GM12878 (cell line): ENCODE data around the gene EPS8.

Source experiments
- EED ChIP-seq: sonication (generic); IDR thresholded peaks from 2 replicates; pipeline ENCODE4 v1.6.1; 2016; ENCODE audit warnings: antibody characterized with exemption, low read depth
- GABPA ChIP-seq: IDR thresholded peaks from 2 replicates; pipeline ENCODE4 v1.6.1; 2014; ENCODE audit warnings: antibody characterized with exemption, low read depth, mild to moderate bottlenecking, inconsistent platforms
- MEF2A ChIP-seq: IDR thresholded peaks from 2 replicates; pipeline ENCODE4 v1.6.1; 2011; ENCODE audit warnings: low read depth, mild to moderate bottlenecking, low read length, moderate library complexity; ENCODE audit not compliant: insufficient read depth
- PAX8 ChIP-seq: fragments of 450-650 bp; IDR thresholded peaks from 2 replicates; pipeline ENCODE4 v1.6.1; 2017; ENCODE audit warnings: mild to moderate bottlenecking, moderate library complexity
- POLR2A ChIP-seq: IDR thresholded peaks from 2 replicates; pipeline ENCODE4 v1.6.1; 2011; ENCODE audit warnings: low read depth, mild to moderate bottlenecking, low read length
- TARDBP ChIP-seq: IDR thresholded peaks from 2 replicates; pipeline ENCODE4 v1.6.1; 2016; ENCODE audit warnings: borderline replicate concordance
- TF ChIP-seq, protein P1 (sequence below), 3 experiments: IDR thresholded peaks in 2 of 3; conservative IDR thresholded peaks in 1 of 3; 2 replicates each; pipeline ENCODE4 v1.5.1; 2011; ENCODE audit warnings: low read depth in 3 of 3, low read length in 3 of 3, mild to moderate bottlenecking in 3 of 3, control low read depth in 2 of 3, moderate library complexity in 2 of 3, inconsistent platforms in 1 of 3, mixed read lengths in 1 of 3; ENCODE audit not compliant: control insufficient read depth in 2 of 3, insufficient read depth in 1 of 3; ENCODE audit errors: extremely low read depth in 1 of 3
- TF ChIP-seq, protein P2 (sequence below): fragments of 450-650 bp; IDR thresholded peaks from 2 replicates; pipeline ENCODE4 v1.6.1; 2017; ENCODE audit warnings: mild to moderate bottlenecking
- TF ChIP-seq, protein P3 (sequence below): IDR thresholded peaks from 2 replicates; pipeline ENCODE4 v1.6.1; 2011; ENCODE audit warnings: mild to moderate bottlenecking, low read depth, low read length, moderate library complexity; ENCODE audit not compliant: insufficient replicate concordance
- TF ChIP-seq, protein P4 (sequence below): fragments of 450-650 bp; IDR thresholded peaks from 2 replicates; pipeline ENCODE4 v1.6.1; 2016; ENCODE audit warnings: mild to moderate bottlenecking

DNA sequence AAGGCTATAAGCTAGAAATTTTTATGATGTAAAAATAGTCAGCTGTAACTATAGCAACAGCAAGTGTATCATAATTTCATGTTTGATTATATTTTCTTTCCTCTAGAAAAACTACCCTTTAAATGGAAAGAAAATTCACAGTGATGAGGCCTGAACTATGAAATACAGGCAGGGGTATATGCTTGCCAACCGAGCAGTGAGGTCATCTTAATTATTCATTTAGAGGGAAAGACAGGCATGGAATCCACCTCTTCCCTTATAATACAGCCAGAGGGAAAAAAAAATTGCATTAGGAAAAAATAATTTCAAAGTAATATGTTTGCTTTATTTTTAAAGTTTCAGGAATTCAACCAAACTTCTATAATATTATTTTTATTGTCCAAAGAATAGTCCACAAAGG, 139.8 kb downstream of the EPS8 start:
- TF ChIP-seq, protein P1, sequence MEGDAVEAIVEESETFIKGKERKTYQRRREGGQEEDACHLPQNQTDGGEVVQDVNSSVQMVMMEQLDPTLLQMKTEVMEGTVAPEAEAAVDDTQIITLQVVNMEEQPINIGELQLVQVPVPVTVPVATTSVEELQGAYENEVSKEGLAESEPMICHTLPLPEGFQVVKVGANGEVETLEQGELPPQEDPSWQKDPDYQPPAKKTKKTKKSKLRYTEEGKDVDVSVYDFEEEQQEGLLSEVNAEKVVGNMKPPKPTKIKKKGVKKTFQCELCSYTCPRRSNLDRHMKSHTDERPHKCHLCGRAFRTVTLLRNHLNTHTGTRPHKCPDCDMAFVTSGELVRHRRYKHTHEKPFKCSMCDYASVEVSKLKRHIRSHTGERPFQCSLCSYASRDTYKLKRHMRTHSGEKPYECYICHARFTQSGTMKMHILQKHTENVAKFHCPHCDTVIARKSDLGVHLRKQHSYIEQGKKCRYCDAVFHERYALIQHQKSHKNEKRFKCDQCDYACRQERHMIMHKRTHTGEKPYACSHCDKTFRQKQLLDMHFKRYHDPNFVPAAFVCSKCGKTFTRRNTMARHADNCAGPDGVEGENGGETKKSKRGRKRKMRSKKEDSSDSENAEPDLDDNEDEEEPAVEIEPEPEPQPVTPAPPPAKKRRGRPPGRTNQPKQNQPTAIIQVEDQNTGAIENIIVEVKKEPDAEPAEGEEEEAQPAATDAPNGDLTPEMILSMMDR (IDR thresholded peaks at IDR 0.05 in 2 of 3, conservative IDR thresholded peaks at IDR 0.05 in 1 of 3; ENCODE audit: control insufficient read depth in 2 of 3, extremely low read depth in 1 of 3, insufficient read depth in 1 of 3, low read depth in 3 of 3, low read length in 3 of 3) = no peak
- TF ChIP-seq GABPA (no peak), TARDBP (no peak), EED (no peak), POLR2A (no peak), MEF2A (no peak), PAX8 (no peak)
- TF ChIP-seq, protein P2, sequence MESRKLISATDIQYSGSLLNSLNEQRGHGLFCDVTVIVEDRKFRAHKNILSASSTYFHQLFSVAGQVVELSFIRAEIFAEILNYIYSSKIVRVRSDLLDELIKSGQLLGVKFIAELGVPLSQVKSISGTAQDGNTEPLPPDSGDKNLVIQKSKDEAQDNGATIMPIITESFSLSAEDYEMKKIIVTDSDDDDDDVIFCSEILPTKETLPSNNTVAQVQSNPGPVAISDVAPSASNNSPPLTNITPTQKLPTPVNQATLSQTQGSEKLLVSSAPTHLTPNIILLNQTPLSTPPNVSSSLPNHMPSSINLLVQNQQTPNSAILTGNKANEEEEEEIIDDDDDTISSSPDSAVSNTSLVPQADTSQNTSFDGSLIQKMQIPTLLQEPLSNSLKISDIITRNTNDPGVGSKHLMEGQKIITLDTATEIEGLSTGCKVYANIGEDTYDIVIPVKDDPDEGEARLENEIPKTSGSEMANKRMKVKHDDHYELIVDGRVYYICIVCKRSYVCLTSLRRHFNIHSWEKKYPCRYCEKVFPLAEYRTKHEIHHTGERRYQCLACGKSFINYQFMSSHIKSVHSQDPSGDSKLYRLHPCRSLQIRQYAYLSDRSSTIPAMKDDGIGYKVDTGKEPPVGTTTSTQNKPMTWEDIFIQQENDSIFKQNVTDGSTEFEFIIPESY = no peak
- TF ChIP-seq, protein P3, sequence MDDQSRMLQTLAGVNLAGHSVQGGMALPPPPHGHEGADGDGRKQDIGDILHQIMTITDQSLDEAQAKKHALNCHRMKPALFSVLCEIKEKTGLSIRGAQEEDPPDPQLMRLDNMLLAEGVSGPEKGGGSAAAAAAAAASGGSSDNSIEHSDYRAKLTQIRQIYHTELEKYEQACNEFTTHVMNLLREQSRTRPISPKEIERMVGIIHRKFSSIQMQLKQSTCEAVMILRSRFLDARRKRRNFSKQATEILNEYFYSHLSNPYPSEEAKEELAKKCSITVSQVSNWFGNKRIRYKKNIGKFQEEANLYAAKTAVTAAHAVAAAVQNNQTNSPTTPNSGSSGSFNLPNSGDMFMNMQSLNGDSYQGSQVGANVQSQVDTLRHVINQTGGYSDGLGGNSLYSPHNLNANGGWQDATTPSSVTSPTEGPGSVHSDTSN = no peak
- TF ChIP-seq, protein P4, sequence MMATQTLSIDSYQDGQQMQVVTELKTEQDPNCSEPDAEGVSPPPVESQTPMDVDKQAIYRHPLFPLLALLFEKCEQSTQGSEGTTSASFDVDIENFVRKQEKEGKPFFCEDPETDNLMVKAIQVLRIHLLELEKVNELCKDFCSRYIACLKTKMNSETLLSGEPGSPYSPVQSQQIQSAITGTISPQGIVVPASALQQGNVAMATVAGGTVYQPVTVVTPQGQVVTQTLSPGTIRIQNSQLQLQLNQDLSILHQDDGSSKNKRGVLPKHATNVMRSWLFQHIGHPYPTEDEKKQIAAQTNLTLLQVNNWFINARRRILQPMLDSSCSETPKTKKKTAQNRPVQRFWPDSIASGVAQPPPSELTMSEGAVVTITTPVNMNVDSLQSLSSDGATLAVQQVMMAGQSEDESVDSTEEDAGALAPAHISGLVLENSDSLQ = no peak
